ENCODE data around the gene HNRNPF.
A peak's percentile ranks its signal among the peaks of the same experiment; 100 is the strongest.

HNRNPF gene

DNA sequence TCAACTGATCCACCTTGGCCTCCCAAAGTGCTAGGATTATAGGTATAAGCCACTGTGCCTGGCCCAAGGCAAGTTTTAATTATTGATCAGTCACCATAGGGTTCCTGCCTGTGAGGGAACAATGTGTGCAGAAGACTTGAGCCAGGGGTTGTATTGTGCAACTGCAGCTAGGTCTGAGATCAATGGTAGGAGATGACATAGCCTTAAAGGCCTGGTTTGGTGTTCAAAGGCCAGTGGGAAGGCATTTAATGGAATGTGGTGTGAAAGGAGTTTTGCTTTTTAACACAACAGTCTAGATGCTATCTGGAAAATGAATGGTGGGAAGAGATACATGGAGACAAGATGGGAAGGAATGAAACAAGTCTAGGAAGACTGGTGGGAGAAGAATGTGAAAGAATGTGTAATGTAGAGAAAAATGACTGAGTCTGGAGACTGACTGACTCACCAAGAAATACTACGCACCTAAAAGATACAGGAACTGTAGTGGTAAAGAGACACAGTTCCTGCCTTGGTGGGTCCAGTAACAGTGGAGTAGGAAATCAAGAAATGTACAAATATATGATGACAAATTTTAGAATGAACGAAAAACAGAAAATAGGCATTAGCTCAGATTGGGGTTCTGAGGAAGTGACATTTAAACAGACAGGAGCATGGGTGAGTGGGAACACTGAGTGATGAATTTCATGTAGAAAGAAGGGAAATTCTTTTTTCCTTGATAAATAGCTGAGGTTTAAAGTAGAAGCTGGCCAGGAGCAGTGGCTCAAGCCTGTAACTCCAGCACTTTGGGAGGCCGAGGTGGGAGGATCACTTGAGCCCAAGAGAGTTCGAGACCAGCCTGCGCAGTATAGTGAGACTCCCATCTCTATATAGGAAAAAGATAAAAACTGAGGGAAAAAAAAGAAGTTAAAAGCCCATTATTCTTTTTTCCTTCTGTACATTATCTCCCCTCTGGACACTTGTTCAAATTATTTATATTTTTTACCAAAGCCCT, 9.4 kb downstream of the HNRNPF start (continued):
- TF ChIP-seq, protein P1, sequence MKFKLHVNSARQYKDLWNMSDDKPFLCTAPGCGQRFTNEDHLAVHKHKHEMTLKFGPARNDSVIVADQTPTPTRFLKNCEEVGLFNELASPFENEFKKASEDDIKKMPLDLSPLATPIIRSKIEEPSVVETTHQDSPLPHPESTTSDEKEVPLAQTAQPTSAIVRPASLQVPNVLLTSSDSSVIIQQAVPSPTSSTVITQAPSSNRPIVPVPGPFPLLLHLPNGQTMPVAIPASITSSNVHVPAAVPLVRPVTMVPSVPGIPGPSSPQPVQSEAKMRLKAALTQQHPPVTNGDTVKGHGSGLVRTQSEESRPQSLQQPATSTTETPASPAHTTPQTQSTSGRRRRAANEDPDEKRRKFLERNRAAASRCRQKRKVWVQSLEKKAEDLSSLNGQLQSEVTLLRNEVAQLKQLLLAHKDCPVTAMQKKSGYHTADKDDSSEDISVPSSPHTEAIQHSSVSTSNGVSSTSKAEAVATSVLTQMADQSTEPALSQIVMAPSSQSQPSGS (tag by site-specific recombination; IDR thresholded peaks at IDR 0.05; ENCODE audit: low read depth) = peak; percentile 34; the same call in 1 of the 2 replicates
- TF ChIP-seq YY1 (tag by site-specific recombination; IDR thresholded peaks at IDR 0.05) (no peak), ZNF585B (tag by site-specific recombination; IDR thresholded peaks at IDR 0.05) (no peak), ZNF350 (tag by site-specific recombination; IDR thresholded peaks at IDR 0.05) (no peak), ZNF626 (tag by site-specific recombination; IDR thresholded peaks at IDR 0.05) (no peak), ZNF169 (tag by site-specific recombination; IDR thresholded peaks at IDR 0.05) (no peak), ZFHX2 (tag by site-specific recombination; conservative IDR thresholded peaks at IDR 0.05) (no peak), GFI1B (tag by site-specific recombination; IDR thresholded peaks at IDR 0.05) (no peak), IKZF3 (tag by site-specific recombination; IDR thresholded peaks at IDR 0.05) (peak; percentile 30; the same call in 1 of the 2 replicates), ZNF112 (tag by site-specific recombination; IDR thresholded peaks at IDR 0.05) (no peak), ZNF792 (tag by site-specific recombination; IDR thresholded peaks at IDR 0.05) (no peak)
- TF ChIP-seq, protein P2, sequence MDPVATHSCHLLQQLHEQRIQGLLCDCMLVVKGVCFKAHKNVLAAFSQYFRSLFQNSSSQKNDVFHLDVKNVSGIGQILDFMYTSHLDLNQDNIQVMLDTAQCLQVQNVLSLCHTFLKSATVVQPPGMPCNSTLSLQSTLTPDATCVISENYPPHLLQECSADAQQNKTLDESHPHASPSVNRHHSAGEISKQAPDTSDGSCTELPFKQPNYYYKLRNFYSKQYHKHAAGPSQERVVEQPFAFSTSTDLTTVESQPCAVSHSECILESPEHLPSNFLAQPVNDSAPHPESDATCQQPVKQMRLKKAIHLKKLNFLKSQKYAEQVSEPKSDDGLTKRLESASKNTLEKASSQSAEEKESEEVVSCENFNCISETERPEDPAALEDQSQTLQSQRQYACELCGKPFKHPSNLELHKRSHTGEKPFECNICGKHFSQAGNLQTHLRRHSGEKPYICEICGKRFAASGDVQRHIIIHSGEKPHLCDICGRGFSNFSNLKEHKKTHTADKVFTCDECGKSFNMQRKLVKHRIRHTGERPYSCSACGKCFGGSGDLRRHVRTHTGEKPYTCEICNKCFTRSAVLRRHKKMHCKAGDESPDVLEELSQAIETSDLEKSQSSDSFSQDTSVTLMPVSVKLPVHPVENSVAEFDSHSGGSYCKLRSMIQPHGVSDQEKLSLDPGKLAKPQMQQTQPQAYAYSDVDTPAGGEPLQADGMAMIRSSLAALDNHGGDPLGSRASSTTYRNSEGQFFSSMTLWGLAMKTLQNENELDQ (tag by site-specific recombination; IDR thresholded peaks at IDR 0.05; ENCODE audit: low read depth) = no peak

DNA sequence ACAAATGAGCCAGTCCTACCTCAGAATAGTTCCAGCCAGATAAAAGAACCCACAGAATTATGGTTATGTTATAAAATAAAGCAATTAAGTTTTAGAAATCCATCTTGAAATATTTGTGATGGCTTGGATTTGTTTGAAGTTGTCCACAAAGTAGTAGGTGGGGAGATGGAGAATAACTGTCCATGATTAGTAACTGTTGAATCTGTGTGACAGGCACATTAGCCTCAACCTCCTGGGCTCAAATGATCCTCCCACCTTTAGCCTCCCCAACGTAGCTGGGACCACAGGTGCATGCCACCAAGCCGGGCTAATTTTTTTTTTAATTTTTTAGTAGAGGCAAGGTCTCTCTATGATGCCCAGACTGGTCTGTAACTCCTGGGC, 10.1 kb downstream of the HNRNPF start:
- Histone ChIP-seq H3K36me3 (ENCODE audit: control insufficient read depth in 2 of 2, insufficient read depth in 1 of 2, low read length in 2 of 2) (peaks cover 8 to 46% of the 10 kb centered on the region in 2 experiments), H3K4me1 (ENCODE audit: control insufficient read depth, insufficient read depth, low read length) (peaks cover 10% of the 10 kb centered on the region), H3K9me3 (ENCODE audit: control insufficient read depth, insufficient read depth, low read depth, low read length) (no peaks in the 10 kb centered on the region), H3K27ac (ENCODE audit: extremely low read depth, low read depth, low read length) (peak overlapping the region; percentile 16; the same call in 1 of the 2 replicates), H3K4me3 (ENCODE audit: low read depth, low read length) (no peak overlapping the region)
- TF ChIP-seq SCRT1 (tag by site-specific recombination; IDR thresholded peaks at IDR 0.05; ENCODE audit: borderline replicate concordance) (peak; percentile 22; the same call in 1 of the 2 replicates), ZXDB (tag by site-specific recombination; IDR thresholded peaks at IDR 0.05) (no peak), SCRT2 (tag by site-specific recombination; IDR thresholded peaks at IDR 0.05) (peak; percentile 55), ZNF768 (tag by site-specific recombination; IDR thresholded peaks at IDR 0.05) (no peak)
- TF ChIP-seq, protein P3, sequence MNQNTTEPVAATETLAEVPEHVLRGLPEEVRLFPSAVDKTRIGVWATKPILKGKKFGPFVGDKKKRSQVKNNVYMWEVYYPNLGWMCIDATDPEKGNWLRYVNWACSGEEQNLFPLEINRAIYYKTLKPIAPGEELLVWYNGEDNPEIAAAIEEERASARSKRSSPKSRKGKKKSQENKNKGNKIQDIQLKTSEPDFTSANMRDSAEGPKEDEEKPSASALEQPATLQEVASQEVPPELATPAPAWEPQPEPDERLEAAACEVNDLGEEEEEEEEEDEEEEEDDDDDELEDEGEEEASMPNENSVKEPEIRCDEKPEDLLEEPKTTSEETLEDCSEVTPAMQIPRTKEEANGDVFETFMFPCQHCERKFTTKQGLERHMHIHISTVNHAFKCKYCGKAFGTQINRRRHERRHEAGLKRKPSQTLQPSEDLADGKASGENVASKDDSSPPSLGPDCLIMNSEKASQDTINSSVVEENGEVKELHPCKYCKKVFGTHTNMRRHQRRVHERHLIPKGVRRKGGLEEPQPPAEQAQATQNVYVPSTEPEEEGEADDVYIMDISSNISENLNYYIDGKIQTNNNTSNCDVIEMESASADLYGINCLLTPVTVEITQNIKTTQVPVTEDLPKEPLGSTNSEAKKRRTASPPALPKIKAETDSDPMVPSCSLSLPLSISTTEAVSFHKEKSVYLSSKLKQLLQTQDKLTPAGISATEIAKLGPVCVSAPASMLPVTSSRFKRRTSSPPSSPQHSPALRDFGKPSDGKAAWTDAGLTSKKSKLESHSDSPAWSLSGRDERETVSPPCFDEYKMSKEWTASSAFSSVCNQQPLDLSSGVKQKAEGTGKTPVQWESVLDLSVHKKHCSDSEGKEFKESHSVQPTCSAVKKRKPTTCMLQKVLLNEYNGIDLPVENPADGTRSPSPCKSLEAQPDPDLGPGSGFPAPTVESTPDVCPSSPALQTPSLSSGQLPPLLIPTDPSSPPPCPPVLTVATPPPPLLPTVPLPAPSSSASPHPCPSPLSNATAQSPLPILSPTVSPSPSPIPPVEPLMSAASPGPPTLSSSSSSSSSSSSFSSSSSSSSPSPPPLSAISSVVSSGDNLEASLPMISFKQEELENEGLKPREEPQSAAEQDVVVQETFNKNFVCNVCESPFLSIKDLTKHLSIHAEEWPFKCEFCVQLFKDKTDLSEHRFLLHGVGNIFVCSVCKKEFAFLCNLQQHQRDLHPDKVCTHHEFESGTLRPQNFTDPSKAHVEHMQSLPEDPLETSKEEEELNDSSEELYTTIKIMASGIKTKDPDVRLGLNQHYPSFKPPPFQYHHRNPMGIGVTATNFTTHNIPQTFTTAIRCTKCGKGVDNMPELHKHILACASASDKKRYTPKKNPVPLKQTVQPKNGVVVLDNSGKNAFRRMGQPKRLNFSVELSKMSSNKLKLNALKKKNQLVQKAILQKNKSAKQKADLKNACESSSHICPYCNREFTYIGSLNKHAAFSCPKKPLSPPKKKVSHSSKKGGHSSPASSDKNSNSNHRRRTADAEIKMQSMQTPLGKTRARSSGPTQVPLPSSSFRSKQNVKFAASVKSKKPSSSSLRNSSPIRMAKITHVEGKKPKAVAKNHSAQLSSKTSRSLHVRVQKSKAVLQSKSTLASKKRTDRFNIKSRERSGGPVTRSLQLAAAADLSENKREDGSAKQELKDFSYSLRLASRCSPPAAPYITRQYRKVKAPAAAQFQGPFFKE (tag by site-specific recombination; IDR thresholded peaks at IDR 0.05; ENCODE audit: borderline replicate concordance) = no peak
- TF ChIP-seq, protein P4, sequence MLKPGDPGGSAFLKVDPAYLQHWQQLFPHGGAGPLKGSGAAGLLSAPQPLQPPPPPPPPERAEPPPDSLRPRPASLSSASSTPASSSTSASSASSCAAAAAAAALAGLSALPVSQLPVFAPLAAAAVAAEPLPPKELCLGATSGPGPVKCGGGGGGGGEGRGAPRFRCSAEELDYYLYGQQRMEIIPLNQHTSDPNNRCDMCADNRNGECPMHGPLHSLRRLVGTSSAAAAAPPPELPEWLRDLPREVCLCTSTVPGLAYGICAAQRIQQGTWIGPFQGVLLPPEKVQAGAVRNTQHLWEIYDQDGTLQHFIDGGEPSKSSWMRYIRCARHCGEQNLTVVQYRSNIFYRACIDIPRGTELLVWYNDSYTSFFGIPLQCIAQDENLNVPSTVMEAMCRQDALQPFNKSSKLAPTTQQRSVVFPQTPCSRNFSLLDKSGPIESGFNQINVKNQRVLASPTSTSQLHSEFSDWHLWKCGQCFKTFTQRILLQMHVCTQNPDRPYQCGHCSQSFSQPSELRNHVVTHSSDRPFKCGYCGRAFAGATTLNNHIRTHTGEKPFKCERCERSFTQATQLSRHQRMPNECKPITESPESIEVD (tag by site-specific recombination; IDR thresholded peaks at IDR 0.05) = 0 out of 2 replicates have a peak, but pooled peaks have one; percentile 8
- TF ChIP-seq, protein P1 (tag by site-specific recombination; IDR thresholded peaks at IDR 0.05; ENCODE audit: low read depth) = no peak
- ChIA-PET POLR2A (interaction anchor here (1.0 to 2.1 kb wide), 2 partner anchors 9 to 22 kb away, joined by 3 to 10 read pairs; no protein-coding TSS in a partner anchor), CTCF (interaction anchor here (0.6 kb wide), 1 partner anchor 36 kb away, joined by 3 read pairs; no protein-coding TSS in a partner anchor)

Measured in HEK293 (cell line).